Measurements from ENCODE around the gene SERBP1.

GRCh38 chr1:67405473-67406245 lies 24.5 kb downstream of the SERBP1 start:
- TF ChIP-seq CTCF (conservative IDR thresholded peaks at IDR 0.05) = no peak
- no peak for TF ChIP-seq ZFX (IDR thresholded peaks at IDR 0.05)
